Hematopoietic multipotent progenitor cell treated with erythropoietin and hydrocortisone succinate and interleukin-3 and kit ligand, for 17 days (in vitro differentiated cells): ENCODE results near the gene IFNA14.
"Not testable (repeated sequence)": the region's sequence is repeated elsewhere in the genome, so short reads cannot be mapped to it uniquely, and the experiment has no call there.

Experiments
- DNase-seq: peaks from one replicate; pipeline ENCODE4 v3.0.0-alpha.2; 2015; ENCODE audit warnings: low spot score

The IFNA14 gene

GRCh38 chr9:21239911-21240310 lies at the start of gene IFNA14:
Gene IFNA14 (minus strand): TSS chr9:21240005. CDS start chr9:21239935, 70 bp downstream.
- DNase-seq, result no peak

GRCh38 chr9:21287280-21287679 lies 47.5 kb upstream of the IFNA14 start:
- no peak for DNase-seq

GRCh38 chr9:21286659-21287058 lies 46.9 kb upstream of the IFNA14 start:
- DNase-seq, result no peak

GRCh38 chr9:21286099-21286498 lies 46.3 kb upstream of the IFNA14 start:
- DNase-seq, result no peak

- no peak for DNase-seq
These were observed 41.5 kb upstream of the IFNA14 start for GRCh38 chr9:21281275-21281674.

GRCh38 chr9:21268347-21268657 lies 28.5 kb upstream of the IFNA14 start:
- no peak for DNase-seq

GRCh38 chr9:21267485-21268346 lies 27.9 kb upstream of the IFNA14 start:
- DNase-seq, result no peak

- no peak for DNase-seq
These were observed 27.1 kb upstream of the IFNA14 start for GRCh38 chr9:21266733-21267484.

- no peak for DNase-seq
These were observed 25.8 kb upstream of the IFNA14 start for GRCh38 chr9:21265421-21266189.

GRCh38 chr9:21255538-21256212 lies 15.9 kb upstream of the IFNA14 start:
- DNase-seq, result no peak

- DNase-seq, result no peak
These were observed 13.1 kb upstream of the IFNA14 start for GRCh38 chr9:21252721-21253547.

GRCh38 chr9:21251638-21252037 lies 11.8 kb upstream of the IFNA14 start:
- DNase-seq, result no peak

- DNase-seq, result no peak
These were observed 11.4 kb upstream of the IFNA14 start for GRCh38 chr9:21251190-21251589.

GRCh38 chr9:21244836-21245235 lies 5.0 kb upstream of the IFNA14 start:
- no peak for DNase-seq

GRCh38 chr9:21236360-21236714 lies 3.5 kb downstream of the IFNA14 start:
- not testable (repeated sequence) for DNase-seq

GRCh38 chr9:21235468-21236359 lies 4.1 kb downstream of the IFNA14 start:
- not testable (repeated sequence) for DNase-seq

- no peak for DNase-seq
These were observed 5.6 kb downstream of the IFNA14 start for GRCh38 chr9:21234153-21234687.

GRCh38 chr9:21233258-21233657 lies 6.5 kb downstream of the IFNA14 start:
- DNase-seq, result no peak

GRCh38 chr9:21228122-21228521 lies 11.7 kb downstream of the IFNA14 start, which contains the start of gene IFNA17:
Gene IFNA17 (minus strand): TSS chr9:21228222. CDS start chr9:21228173, 49 bp downstream.
- no peak for DNase-seq

GRCh38 chr9:21217211-21217610 lies 22.6 kb downstream of the IFNA14 start, which contains the start of gene IFNA16:
Gene IFNA16 (minus strand): TSS chr9:21217311. CDS start chr9:21217305, 6 bp downstream.
- not testable (repeated sequence) for DNase-seq
